Left renal cortex interstitium (tissue), 4 donors: Measurements from ENCODE around the gene WLS. TPM values are rescaled to one million over a fixed set of nuclear protein-coding genes. Genes with fewer than 3 reads are reported as not detected.
A peak's percentile ranks its signal among the peaks of the same experiment; 100 is the strongest.

Experiments used
- DNase-seq, 4 donors: peaks; one replicate each; pipeline ENCODE4 v3.0.0-alpha.2; 2013; ENCODE audit warnings: low read depth in 4 of 4, low spot score in 2 of 4, missing footprints in 1 of 4
- polyA plus RNA-seq, 4 donors: library from polyadenylated mRNA; unstranded; fragments of 120-200 nt; gene quantifications; one replicate each; pipeline ENCODE4 v1.2.1, GENCODE V29; 2013; ENCODE audit not compliant: insufficient read length in 4 of 4

Gene WLS
- polyA plus RNA-seq, 4 donors, result 130 to 191 (median 130) TPM

- DNase-seq, result no peak
These were observed 88.7 kb downstream of the WLS start for GRCh38 chr1:68143633-68144032.

GRCh38 chr1:68142461-68142860 lies 89.9 kb downstream of the WLS start:
- DNase-seq, result no peak

GRCh38 chr1:68142036-68142435 lies 90.3 kb downstream of the WLS start:
- no peak for DNase-seq

GRCh38 chr1:68141071-68142021 lies 91.0 kb downstream of the WLS start:
- peak in 1 of 4 donors; percentile 39 for DNase-seq

- no peak for DNase-seq
These were observed 91.8 kb downstream of the WLS start for GRCh38 chr1:68140536-68140935.

- DNase-seq, result no peak
These were observed 96.1 kb downstream of the WLS start for GRCh38 chr1:68136187-68136586.

GRCh38 chr1:68132426-68133130 lies 99.7 kb downstream of the WLS start:
- DNase-seq, result no peak

- DNase-seq, result no peak
These were observed 101.1 kb downstream of the WLS start for GRCh38 chr1:68131261-68131660.

GRCh38 chr1:68129536-68130250 lies 102.6 kb downstream of the WLS start:
- no peak for DNase-seq

- no peak for DNase-seq
These were observed 103.5 kb downstream of the WLS start for GRCh38 chr1:68128820-68129219.

- DNase-seq, result no peak
These were observed 104.2 kb downstream of the WLS start for GRCh38 chr1:68128157-68128556.

GRCh38 chr1:68121536-68121935 lies 110.8 kb downstream of the WLS start:
- DNase-seq, result no peak

GRCh38 chr1:68120136-68120791 lies 112.1 kb downstream of the WLS start:
- peak in 1 of 4 donors; percentile 72 for DNase-seq

- DNase-seq, result no peak
These were observed 112.9 kb downstream of the WLS start for GRCh38 chr1:68119445-68119844.

GRCh38 chr1:68117416-68117815 lies 114.9 kb downstream of the WLS start:
- no peak for DNase-seq

GRCh38 chr1:68116643-68117235 lies 115.6 kb downstream of the WLS start:
- peak in 3 of 4 donors; percentile 10 to 39 (median 38) for DNase-seq

GRCh38 chr1:68115308-68115707 lies 117.0 kb downstream of the WLS start:
- no peak for DNase-seq

- DNase-seq, result no peak
These were observed 118.4 kb downstream of the WLS start for GRCh38 chr1:68113966-68114365.

GRCh38 chr1:68112835-68113243 lies 119.5 kb downstream of the WLS start:
- no peak for DNase-seq
